ENCODE data around the gene DDX31.

The DDX31 gene

GRCh38 chr9:132545578-132545977, 124.2 kb downstream of the DDX31 start:
- no peak for TF ChIP-seq CTCF (IDR thresholded peaks at IDR 0.05; ENCODE audit: poor library complexity, severe bottlenecking)
- no peaks in the 10 kb centered on the region for H3K36me3 ChIP-seq (ENCODE audit: low read depth)
- no peak overlapping the region for H3K4me3 ChIP-seq (ENCODE audit: severe bottlenecking)
- H3K27ac ChIP-seq (ENCODE audit: poor library complexity, severe bottlenecking) = no peak overlapping the region
- DNase-seq (ENCODE audit: low spot score) (no peak), ATAC-seq (ENCODE audit: low read depth) (no peak)
- no peaks in the 10 kb centered on the region for H3K4me1 ChIP-seq (ENCODE audit: insufficient read depth, poor library complexity, severe bottlenecking)
- no peaks in the 10 kb centered on the region for H3K9me3 ChIP-seq (ENCODE audit: severe bottlenecking)
- H3K27me3 ChIP-seq (ENCODE audit: insufficient read depth, poor library complexity, severe bottlenecking) = no peaks in the 10 kb centered on the region

DNA sequence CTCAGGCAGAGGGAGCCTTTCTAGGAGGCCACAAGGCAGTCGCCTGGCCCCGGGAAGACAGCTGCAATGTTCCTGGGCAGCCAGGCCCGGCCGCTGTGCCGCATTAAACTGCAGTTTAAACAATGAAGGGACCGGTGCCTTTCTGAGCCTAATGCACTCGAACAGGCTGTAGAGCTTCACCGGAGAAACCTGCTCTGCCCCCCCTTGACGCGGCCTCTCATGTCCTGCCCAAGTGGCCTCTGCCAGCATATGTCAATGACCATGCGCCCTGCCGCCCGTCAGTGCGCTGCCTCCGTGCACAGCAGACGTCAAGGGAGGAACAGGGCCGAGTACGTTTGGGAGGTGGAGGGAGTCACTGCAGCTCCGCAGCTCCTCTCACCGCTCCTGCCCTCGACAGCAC, 125.8 kb downstream of the DDX31 start:
- H3K27me3 ChIP-seq (ENCODE audit: insufficient read depth, poor library complexity, severe bottlenecking) = no peaks in the 10 kb centered on the region
- no peaks in the 10 kb centered on the region for H3K4me1 ChIP-seq (ENCODE audit: insufficient read depth, poor library complexity, severe bottlenecking)
- no peak for ATAC-seq (ENCODE audit: low read depth)
- no peaks in the 10 kb centered on the region for H3K9me3 ChIP-seq (ENCODE audit: severe bottlenecking)
- no peak for TF ChIP-seq CTCF (IDR thresholded peaks at IDR 0.05; ENCODE audit: poor library complexity, severe bottlenecking)
- no peak for DNase-seq (ENCODE audit: low spot score)
- no peaks in the 10 kb centered on the region for H3K36me3 ChIP-seq (ENCODE audit: low read depth)
- no peak overlapping the region for H3K27ac ChIP-seq (ENCODE audit: poor library complexity, severe bottlenecking)
- no peak overlapping the region for H3K4me3 ChIP-seq (ENCODE audit: severe bottlenecking)

DNA sequence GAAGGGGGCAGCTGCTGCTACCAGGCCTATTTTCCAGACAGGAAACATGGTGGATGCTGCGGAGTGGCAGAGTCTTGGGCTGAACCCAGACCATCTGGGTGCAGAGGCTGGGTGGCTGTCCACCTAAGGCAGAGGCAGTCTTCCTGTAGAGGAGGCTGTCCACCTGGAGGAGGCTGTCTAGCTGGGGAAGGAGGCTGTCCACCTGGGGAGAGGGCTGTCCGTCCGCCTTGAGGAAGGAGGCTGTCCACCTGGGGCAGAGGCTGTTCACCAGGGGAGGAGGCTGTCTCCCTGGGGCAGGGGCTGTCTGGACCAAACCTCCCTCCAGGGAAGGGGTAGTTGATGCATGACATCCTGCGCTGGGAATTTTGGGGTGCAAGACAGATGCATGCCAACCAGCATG, 126.5 kb downstream of the DDX31 start:
- H3K9me3 ChIP-seq (ENCODE audit: severe bottlenecking) = no peaks in the 10 kb centered on the region
- H3K27ac ChIP-seq (ENCODE audit: poor library complexity, severe bottlenecking) = no peak overlapping the region
- H3K4me1 ChIP-seq (ENCODE audit: insufficient read depth, poor library complexity, severe bottlenecking) = no peaks in the 10 kb centered on the region
- H3K4me3 ChIP-seq (ENCODE audit: severe bottlenecking) = no peak overlapping the region
- H3K27me3 ChIP-seq (ENCODE audit: insufficient read depth, poor library complexity, severe bottlenecking) = no peaks in the 10 kb centered on the region
- no peaks in the 10 kb centered on the region for H3K36me3 ChIP-seq (ENCODE audit: low read depth)
- ATAC-seq (ENCODE audit: low read depth) = no peak
- DNase-seq (ENCODE audit: low spot score) = no peak
- no peak for TF ChIP-seq CTCF (IDR thresholded peaks at IDR 0.05; ENCODE audit: poor library complexity, severe bottlenecking)

Measured in RWPE2 (cell line).